Psoas muscle (tissue), 8 donors: ENCODE measurements around the gene SH3RF3. TPM values are rescaled to one million over a fixed set of nuclear protein-coding genes. Genes with fewer than 3 reads are reported as not detected.

ENCODE experiments used
- ATAC-seq, 4 donors: fragments of 200-7000 bp; cut with Tn5 transposase; one replicate each; pipeline ENCODE4 v1.9.1; 2020; ENCODE audit warnings: moderate library complexity in 3 of 4, mild to moderate bottlenecking in 2 of 4
- DNase-seq, 2 donors: peaks; one replicate each; pipeline ENCODE4 v3.0.0-alpha.2; 2020
- H3K27ac ChIP-seq: fragments of 200-600 bp; one replicate; pipeline ENCODE4 v1.8.0; 2022
- H3K27me3 ChIP-seq, 3 donors: fragments of 200-600 bp in 1 of 3; one replicate each; pipeline versions ENCODE4 v1.6.1 to v1.8.0; 2013 to 2022; ENCODE audit warnings: low read length in 2 of 3, mild to moderate bottlenecking in 2 of 3, moderate library complexity in 1 of 3; ENCODE audit not compliant: insufficient read depth in 3 of 3
- H3K36me3 ChIP-seq, 2 donors: fragments of 200-600 bp in 1 of 2; one replicate each; pipeline versions ENCODE4 v1.6.1 to v1.8.0; 2013 to 2022; ENCODE audit warnings: low read depth in 1 of 2, mild to moderate bottlenecking in 1 of 2, moderate library complexity in 1 of 2; ENCODE audit not compliant: insufficient read depth in 1 of 2
- H3K4me1 ChIP-seq: fragments of 200-600 bp; one replicate; pipeline ENCODE4 v1.8.0; 2022
- H3K4me3 ChIP-seq: fragments of 200-600 bp; one replicate; pipeline ENCODE4 v1.8.0; 2022; ENCODE audit warnings: mild to moderate bottlenecking
- H3K9me3 ChIP-seq: fragments of 200-600 bp; one replicate; pipeline ENCODE4 v1.8.0; 2022
- CTCF ChIP-seq: fragments of 200-600 bp; IDR thresholded peaks from one replicate; pipeline ENCODE4 v1.8.0; 2022; ENCODE audit warnings: antibody characterized with exemption
- WGBS, 3 donors: extraction: QIAGEN DNeasy Blood & Tissue Kit; methylation state at CpG; one replicate each; pipeline versions ENCODE4 v1.1.6 to v1.1.7; 2013; 5-methylcytosine and 5-hydroxymethylcytosine counted together
- intact Hi-C, 2 donors: fragments of 100-400 bp; cut with DNase I; formaldehyde crosslinking; loops; one replicate each; pipeline versions ENCODE4 v1.11.0 to v1.14.2; 2022
- polyA plus RNA-seq, 3 donors: library from polyadenylated mRNA; stranded (reverse); fragments of 200-250 nt; gene quantifications; one replicate each; pipeline ENCODE4 v1.2.3, GENCODE V29; 2013
- total RNA-seq, 4 donors: library from RNA; stranded (reverse); fragmentation: NEBNext Ultra II Directional in 2 of 4; extraction: Animal tissue kit (Norgen Biotek cat#: 25700) in 2 of 4; gene quantifications; one replicate each; pipeline versions ENCODE4 v1.2.1 to v1.2.4, GENCODE V29; 2021 to 2023
- donor health status: healthy with polysubstance abuse.
- donor health status: DM: no; HTN: no; CAD: no; lungs with moderate emphysema.
- donor health status: Bipolar disorder and iron deficiency.
- donor health status: healthy.
- donor health status: DM: yes; HTN: yes; CAD: no.
- donor health status: DM: no; HTN: no; CAD: no.
- donor health status: DM: no; HTN: no; CAD: no.
- donor health status: DM: yes; HTN: yes; CAD: no.

SH3RF3 gene
- total and polyA plus RNA-seq, 7 donors: 4.6 to 27.0 (median 9.0) TPM

- intact Hi-C loops: loop anchor here in 1 of 2 donors (10.0 kb wide), 1 partner anchor 880 kb away; no protein-coding TSS in a partner anchor
- no peaks in the 10 kb centered on the region for H3K27me3 ChIP-seq
- no peak overlapping the region for H3K4me3 ChIP-seq
- no peak for TF ChIP-seq CTCF
- H3K4me1 ChIP-seq: peaks cover 11% of the 10 kb centered on the region
- ATAC-seq: no peak
- H3K27ac ChIP-seq: no peak overlapping the region
- no peaks in the 10 kb centered on the region for H3K9me3 ChIP-seq
- no peak for DNase-seq
- WGBS, 3 donors: 92 to 97% (median 96%) methylated on average over 11 of the region's 11 CpGs
- no peaks in the 10 kb centered on the region for H3K36me3 ChIP-seq
Observed at GRCh38 chr2:109295070-109295780, 166.2 kb downstream of the SH3RF3 start.

- no peak overlapping the region for H3K27ac ChIP-seq
- no peaks in the 10 kb centered on the region for H3K36me3 ChIP-seq
- no peaks in the 10 kb centered on the region for H3K27me3 ChIP-seq
- peaks cover 13% of the 10 kb centered on the region for H3K4me1 ChIP-seq
- no peak for TF ChIP-seq CTCF
- ATAC-seq: no peak
- DNase-seq: no peak
- intact Hi-C loops: loop anchor here in 1 of 2 donors (10.0 kb wide), 1 partner anchor 879 kb away; no protein-coding TSS in a partner anchor
- WGBS, 3 donors: 91 to 94% (median 93%) methylated on average over 4 of the region's 4 CpGs
- no peak overlapping the region for H3K4me3 ChIP-seq
- no peaks in the 10 kb centered on the region for H3K9me3 ChIP-seq
Observed at GRCh38 chr2:109295781-109296117, 166.7 kb downstream of the SH3RF3 start.

- Histone ChIP-seq H3K36me3 (no peaks in the 10 kb centered on the region), H3K27me3 (no peaks in the 10 kb centered on the region), H3K4me3 (no peak overlapping the region), H3K4me1 (peaks cover 15% of the 10 kb centered on the region), H3K9me3 (no peaks in the 10 kb centered on the region), H3K27ac (no peak overlapping the region)
- intact Hi-C loops: loop anchor here in 1 of 2 donors (10.0 kb wide), 1 partner anchor 877 kb away; no protein-coding TSS in a partner anchor
- 89 to 99% (median 93%) methylated on average over 10 to 11 of the region's 11 CpGs for WGBS, 3 donors
- ATAC-seq (no peak), DNase-seq (no peak)
- TF ChIP-seq CTCF: no peak
Observed at GRCh38 chr2:109297566-109298490, 168.8 kb downstream of the SH3RF3 start.

GRCh38 chr2:109298851-109299250, 169.8 kb downstream of the SH3RF3 start:
- Histone ChIP-seq H3K4me1 (peaks cover 10% of the 10 kb centered on the region), H3K36me3 (no peaks in the 10 kb centered on the region), H3K9me3 (no peaks in the 10 kb centered on the region), H3K27ac (no peak overlapping the region), H3K4me3 (no peak overlapping the region), H3K27me3 (no peaks in the 10 kb centered on the region)
- DNase-seq: no peak
- ATAC-seq: no peak
- no peak for TF ChIP-seq CTCF
- intact Hi-C loops: loop anchor here in 1 of 2 donors (10.0 kb wide), 1 partner anchor 876 kb away; no protein-coding TSS in a partner anchor
- 90 to 97% (median 93%) methylated on average over 6 of the region's 6 CpGs for WGBS, 3 donors
